Measurements from ENCODE around the gene ZBTB17. TPM values are rescaled to one million over a fixed set of nuclear protein-coding genes. Genes with fewer than 3 reads are reported as not detected.

The ZBTB17 gene
- total RNA-seq, 1 donor from 2014 or later = 86.9 TPM

DNA sequence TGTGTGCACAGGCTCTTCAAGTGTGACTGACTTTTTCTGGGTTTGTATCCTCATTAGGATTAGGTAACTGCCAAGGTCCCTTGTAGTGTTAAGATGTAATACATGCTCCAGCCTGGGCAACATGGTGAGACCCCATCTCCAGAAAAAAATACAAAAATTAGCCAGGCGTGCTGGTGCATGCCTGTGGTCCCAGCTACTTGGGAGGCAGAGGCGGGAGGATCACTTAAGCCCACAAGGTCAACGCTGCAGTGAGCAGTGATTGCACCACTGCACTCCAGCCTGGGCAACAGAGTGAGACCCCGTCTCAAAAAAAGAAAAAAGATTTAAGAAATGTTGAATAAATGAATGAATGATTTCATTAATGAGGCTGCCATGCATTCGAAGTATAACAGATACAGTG is 15.1 kb downstream of the ZBTB17 start:
- Mint-ChIP-seq H3K9me3 (ENCODE audit: unreplicated experiment) (peaks cover 2% of the 10 kb centered on the region), H3K27me3 (ENCODE audit: unreplicated experiment) (peaks cover 4% of the 10 kb centered on the region), H3K27ac (ENCODE audit: unreplicated experiment) (no peak overlapping the region), H3K36me3 (ENCODE audit: unreplicated experiment) (peaks cover 5% of the 10 kb centered on the region), H3K4me1 (ENCODE audit: low read depth, unreplicated experiment) (peaks cover 35% of the 10 kb centered on the region), H3K4me3 (ENCODE audit: unreplicated experiment) (no peak overlapping the region)
- TF ChIP-seq, protein P1, sequence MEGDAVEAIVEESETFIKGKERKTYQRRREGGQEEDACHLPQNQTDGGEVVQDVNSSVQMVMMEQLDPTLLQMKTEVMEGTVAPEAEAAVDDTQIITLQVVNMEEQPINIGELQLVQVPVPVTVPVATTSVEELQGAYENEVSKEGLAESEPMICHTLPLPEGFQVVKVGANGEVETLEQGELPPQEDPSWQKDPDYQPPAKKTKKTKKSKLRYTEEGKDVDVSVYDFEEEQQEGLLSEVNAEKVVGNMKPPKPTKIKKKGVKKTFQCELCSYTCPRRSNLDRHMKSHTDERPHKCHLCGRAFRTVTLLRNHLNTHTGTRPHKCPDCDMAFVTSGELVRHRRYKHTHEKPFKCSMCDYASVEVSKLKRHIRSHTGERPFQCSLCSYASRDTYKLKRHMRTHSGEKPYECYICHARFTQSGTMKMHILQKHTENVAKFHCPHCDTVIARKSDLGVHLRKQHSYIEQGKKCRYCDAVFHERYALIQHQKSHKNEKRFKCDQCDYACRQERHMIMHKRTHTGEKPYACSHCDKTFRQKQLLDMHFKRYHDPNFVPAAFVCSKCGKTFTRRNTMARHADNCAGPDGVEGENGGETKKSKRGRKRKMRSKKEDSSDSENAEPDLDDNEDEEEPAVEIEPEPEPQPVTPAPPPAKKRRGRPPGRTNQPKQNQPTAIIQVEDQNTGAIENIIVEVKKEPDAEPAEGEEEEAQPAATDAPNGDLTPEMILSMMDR (IDR thresholded peaks at IDR 0.05; ENCODE audit: partially characterized antibody, unreplicated experiment) = no peak
- DNase-seq = no peak

DNA sequence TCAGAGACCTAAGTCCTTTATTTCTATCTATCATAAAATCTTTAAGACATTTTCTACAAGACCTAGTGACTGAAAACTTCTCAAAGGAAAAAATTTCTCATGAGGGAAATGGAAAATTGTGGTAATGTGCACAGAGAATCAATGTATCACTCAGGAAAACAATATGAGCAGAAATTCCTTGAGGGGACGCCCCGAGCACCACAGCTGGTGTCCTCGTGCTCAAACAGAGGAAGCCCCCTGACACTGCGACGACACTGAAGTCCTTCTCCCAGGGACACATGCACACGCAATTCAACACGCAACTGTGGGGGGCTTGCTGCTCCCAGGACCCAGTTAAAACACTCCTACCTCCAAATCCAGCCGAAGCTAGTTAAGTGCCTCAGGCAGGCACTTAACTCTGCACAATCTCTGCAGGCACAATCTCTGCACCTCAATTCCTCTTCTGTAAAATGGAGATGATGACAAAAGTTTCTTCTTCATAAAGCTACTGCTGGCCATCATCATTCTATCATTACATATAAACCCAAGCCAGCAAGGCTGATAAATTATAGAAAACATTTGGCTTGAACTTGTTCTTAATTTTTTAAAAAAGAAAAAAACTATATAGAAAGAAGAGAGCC is 16.0 kb downstream of the ZBTB17 start:
- Mint-ChIP-seq H3K4me3 (ENCODE audit: unreplicated experiment) (peak overlapping the region; percentile 41), H3K9me3 (ENCODE audit: unreplicated experiment) (peaks cover 6% of the 10 kb centered on the region), H3K27me3 (ENCODE audit: unreplicated experiment) (peaks cover 5% of the 10 kb centered on the region), H3K4me1 (ENCODE audit: low read depth, unreplicated experiment) (peaks cover 33% of the 10 kb centered on the region), H3K36me3 (ENCODE audit: unreplicated experiment) (peaks cover 5% of the 10 kb centered on the region), H3K27ac (ENCODE audit: unreplicated experiment) (no peak overlapping the region)
- no peak for DNase-seq
- TF ChIP-seq, protein P1 (IDR thresholded peaks at IDR 0.05; ENCODE audit: partially characterized antibody, unreplicated experiment) = no peak

DNA sequence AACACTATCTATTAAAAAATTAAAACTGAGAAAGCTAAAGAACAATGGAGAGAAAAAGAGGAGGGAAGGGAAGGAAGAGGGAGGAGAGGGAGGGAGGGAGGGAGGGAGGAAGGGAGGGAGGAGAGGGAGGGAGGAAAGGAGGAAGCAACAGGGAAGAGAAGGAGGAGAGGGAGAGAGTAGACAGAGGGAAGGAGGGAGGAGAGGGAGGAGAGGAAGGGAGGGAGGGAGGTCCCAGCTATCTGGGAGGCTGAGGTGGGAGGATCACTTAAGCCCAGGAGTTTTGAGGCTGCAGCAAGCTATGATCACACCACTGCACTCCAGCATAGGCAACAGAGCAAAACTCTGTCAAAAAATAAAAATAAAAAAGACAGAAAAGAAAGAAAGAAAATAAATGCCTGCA is 16.5 kb downstream of the ZBTB17 start:
- Mint-ChIP-seq H3K27me3 (ENCODE audit: unreplicated experiment) (peaks cover 5% of the 10 kb centered on the region), H3K9me3 (ENCODE audit: unreplicated experiment) (peaks cover 6% of the 10 kb centered on the region), H3K4me1 (ENCODE audit: low read depth, unreplicated experiment) (peaks cover 33% of the 10 kb centered on the region), H3K4me3 (ENCODE audit: unreplicated experiment) (no peak overlapping the region), H3K27ac (ENCODE audit: unreplicated experiment) (no peak overlapping the region), H3K36me3 (ENCODE audit: unreplicated experiment) (peaks cover 5% of the 10 kb centered on the region)
- TF ChIP-seq, protein P1 (IDR thresholded peaks at IDR 0.05; ENCODE audit: partially characterized antibody, unreplicated experiment) = no peak
- DNase-seq = no peak

GRCh38 chr1:15958793-15959192 is 17.1 kb downstream of the ZBTB17 start:
- peaks cover 6% of the 10 kb centered on the region for H3K9me3 Mint-ChIP-seq (ENCODE audit: unreplicated experiment)
- peaks cover 35% of the 10 kb centered on the region for H3K4me1 Mint-ChIP-seq (ENCODE audit: low read depth, unreplicated experiment)
- H3K27ac Mint-ChIP-seq (ENCODE audit: unreplicated experiment) = peak overlapping the region; percentile 46
- DNase-seq = no peak
- no peak overlapping the region for H3K4me3 Mint-ChIP-seq (ENCODE audit: unreplicated experiment)
- peaks cover 5% of the 10 kb centered on the region for H3K36me3 Mint-ChIP-seq (ENCODE audit: unreplicated experiment)
- peaks cover 5% of the 10 kb centered on the region for H3K27me3 Mint-ChIP-seq (ENCODE audit: unreplicated experiment)
- TF ChIP-seq, protein P1 (IDR thresholded peaks at IDR 0.05; ENCODE audit: partially characterized antibody, unreplicated experiment) = no peak

GRCh38 chr1:15958111-15958510 is 17.8 kb downstream of the ZBTB17 start:
- Mint-ChIP-seq H3K9me3 (ENCODE audit: unreplicated experiment) (peaks cover 6% of the 10 kb centered on the region), H3K4me3 (ENCODE audit: unreplicated experiment) (peak overlapping the region; percentile 32), H3K36me3 (ENCODE audit: unreplicated experiment) (peaks cover 5% of the 10 kb centered on the region), H3K27me3 (ENCODE audit: unreplicated experiment) (peaks cover 5% of the 10 kb centered on the region), H3K4me1 (ENCODE audit: low read depth, unreplicated experiment) (peaks cover 30% of the 10 kb centered on the region), H3K27ac (ENCODE audit: unreplicated experiment) (peak overlapping the region; percentile 19)
- TF ChIP-seq, protein P1 (IDR thresholded peaks at IDR 0.05; ENCODE audit: partially characterized antibody, unreplicated experiment) = no peak
- DNase-seq = no peak
